ENCODE results near the gene CHEK2.
"Not testable (repeated sequence)": the region's sequence is repeated elsewhere in the genome, so short reads cannot be mapped to it uniquely, and the experiment has no call there.

Gene CHEK2

DNA sequence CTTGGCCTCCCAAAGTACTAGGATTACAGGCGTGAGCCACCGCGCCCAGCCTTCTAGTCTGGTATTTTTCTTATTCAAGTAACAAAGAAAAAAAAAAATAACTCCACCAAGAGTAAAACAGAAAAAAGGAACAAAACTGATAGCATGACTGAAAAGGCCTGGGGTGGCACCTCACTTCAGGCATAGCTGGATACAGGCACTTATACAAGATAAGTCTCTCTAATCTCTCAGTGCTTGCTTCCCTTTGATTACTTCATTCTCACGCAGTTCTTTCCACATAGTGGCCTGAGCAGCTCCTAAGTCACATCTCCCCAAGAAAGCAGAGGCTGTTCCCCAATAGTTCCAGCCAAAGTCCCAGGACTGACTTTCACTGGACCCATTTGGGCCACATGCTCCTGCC is 58.7 kb downstream of the CHEK2 start:
- not testable (repeated sequence) for DNase-seq (ENCODE audit: low spot score)

GRCh38 chr22:28680813-28681490 is 60.7 kb downstream of the CHEK2 start:
- not testable (repeated sequence) for DNase-seq (ENCODE audit: low spot score)

- DNase-seq (ENCODE audit: low spot score): peak; percentile 85
Observed at GRCh38 chr22:28679611-28680287, 61.9 kb downstream of the CHEK2 start, which contains the start of gene TTC28. Gene TTC28, minus strand, starts transcription at chr22:28679840. Its CDS starts 117 bp downstream, at chr22:28679723.

DNA sequence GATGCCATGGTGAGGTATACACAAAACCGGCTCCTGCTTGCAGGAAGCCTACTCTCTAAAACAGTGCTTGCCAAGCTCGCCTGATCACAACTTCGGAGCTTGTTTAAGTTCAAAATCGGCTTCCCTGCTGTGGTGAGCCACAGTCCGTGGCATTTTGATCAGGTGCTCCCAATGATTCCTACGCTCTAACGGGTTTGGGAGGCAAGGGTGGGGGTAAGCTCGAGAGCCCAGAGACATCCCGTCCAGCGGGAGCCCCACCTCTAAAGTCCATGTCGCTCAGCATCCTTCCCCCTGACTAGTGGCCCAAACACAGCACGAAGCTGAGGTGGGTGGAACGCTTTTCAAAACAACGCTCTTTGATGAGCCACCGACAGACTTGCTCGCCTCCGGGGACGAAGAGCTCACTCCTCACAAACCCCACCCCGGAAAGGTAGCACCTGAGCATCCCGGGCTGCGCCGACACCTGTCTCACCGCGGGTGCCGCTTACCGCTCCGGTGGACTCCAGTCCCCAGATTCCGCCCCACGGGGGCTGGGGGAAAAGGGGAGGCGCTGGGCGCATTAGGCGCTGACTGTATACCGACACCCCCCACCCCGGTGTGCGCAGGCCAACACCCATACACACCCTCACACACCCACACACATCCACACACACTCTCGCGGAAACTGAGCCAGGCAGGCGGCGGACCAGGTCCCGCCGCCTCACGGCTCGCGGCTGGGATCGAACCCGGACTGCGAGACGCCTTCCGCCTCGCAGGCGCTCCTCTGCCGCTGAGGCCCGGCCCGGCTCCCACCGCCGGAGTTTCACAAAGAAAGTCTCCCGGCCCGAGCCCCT is 62.6 kb downstream of the CHEK2 start:
- DNase-seq (ENCODE audit: low spot score): peak; percentile 24

DNA sequence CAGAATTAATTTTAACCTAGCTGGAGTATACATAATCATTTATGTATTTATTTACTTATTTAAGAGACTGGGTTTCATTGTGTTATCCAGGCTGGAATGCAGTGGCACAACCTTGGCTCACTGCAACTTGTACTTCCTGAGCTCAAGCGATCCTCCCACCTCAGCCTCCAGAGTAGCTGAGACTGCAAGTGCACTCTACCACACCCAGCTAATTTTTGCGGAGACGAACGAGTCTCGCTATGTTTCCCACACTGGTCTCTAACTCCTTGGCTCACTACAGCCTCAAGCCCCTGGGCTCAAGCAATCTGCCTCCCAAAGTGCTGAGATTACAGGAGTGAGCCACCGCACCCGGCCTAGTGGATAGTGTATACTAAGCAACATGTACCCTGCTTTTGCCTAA is 63.5 kb downstream of the CHEK2 start:
- not testable (repeated sequence) for DNase-seq (ENCODE audit: low spot score)

GRCh38 chr22:28674121-28674563 is 67.5 kb downstream of the CHEK2 start:
- DNase-seq (ENCODE audit: low spot score): peak; percentile 13

- no peak for DNase-seq (ENCODE audit: low spot score)
Observed at GRCh38 chr22:28670756-28671155, 70.9 kb downstream of the CHEK2 start.

- DNase-seq (ENCODE audit: low spot score): no peak
Observed at GRCh38 chr22:28670161-28670560, 71.5 kb downstream of the CHEK2 start.

- DNase-seq (ENCODE audit: low spot score): no peak
Observed at GRCh38 chr22:28669387-28669786, 72.2 kb downstream of the CHEK2 start.

- not testable (repeated sequence) for DNase-seq (ENCODE audit: low spot score)
Observed at GRCh38 chr22:28663569-28663942, 78.1 kb downstream of the CHEK2 start.

DNA sequence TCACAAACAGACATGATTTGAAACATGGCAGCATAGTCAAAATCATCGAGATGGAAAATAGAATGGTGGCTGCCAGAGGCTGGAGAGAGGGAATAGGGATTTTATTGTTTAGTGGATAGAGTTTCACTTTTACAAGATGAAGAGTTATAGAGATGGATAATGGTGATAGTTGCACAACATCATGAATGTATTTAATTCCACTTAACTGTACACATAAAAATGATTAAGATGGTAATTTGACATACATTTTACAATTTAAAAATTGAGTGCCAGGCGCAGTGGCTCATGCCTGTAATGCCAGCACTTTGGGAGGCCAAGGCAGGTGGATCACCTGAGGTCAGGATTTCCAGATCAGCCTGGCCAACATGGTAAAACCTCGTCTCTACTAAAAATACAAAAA is 83.2 kb downstream of the CHEK2 start:
- no peak for DNase-seq (ENCODE audit: low spot score)

DNA sequence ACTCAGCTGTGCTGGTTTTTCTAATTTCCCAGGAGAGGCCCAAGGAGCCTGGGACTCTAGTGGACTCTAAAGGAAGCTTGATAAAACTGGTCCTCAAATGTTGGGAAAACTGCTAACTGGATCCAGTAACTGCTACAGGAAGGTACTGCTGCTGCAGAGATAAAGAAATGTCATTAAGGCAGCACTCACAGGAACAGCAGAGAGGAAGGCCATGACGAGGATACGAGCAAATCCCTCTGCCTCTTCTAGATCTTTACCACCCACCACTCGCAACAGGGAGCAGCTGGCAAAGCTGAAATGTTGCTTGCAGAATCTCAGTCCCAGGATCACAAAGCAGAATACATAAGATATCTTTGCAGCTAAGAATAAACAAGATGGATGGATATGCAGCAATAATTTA is 85.4 kb downstream of the CHEK2 start:
- DNase-seq (ENCODE audit: low spot score): no peak

DNA sequence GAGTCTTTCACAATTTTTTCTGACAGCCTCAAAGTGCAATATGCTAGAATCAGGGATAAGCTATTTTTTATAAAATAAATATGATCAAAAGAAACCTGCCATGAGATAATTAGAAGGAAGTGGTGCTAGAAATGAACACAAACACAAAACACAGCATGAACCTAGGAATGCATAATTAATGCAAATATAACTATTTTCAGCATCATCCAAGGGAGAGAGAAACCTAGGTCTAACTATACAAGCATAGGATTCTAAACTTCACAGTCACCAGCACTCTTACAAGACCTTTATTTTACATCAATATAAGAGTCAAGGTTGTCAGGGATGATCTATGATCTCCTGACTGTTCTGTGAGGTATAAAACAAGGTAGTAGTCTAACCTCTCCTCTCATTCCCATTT is 91.2 kb downstream of the CHEK2 start:
- DNase-seq (ENCODE audit: low spot score): no peak

- DNase-seq (ENCODE audit: low spot score): no peak
Observed at GRCh38 chr22:28648792-28649191, 92.8 kb downstream of the CHEK2 start.

GRCh38 chr22:28647216-28647615 is 94.4 kb downstream of the CHEK2 start:
- DNase-seq (ENCODE audit: low spot score): no peak

DNA sequence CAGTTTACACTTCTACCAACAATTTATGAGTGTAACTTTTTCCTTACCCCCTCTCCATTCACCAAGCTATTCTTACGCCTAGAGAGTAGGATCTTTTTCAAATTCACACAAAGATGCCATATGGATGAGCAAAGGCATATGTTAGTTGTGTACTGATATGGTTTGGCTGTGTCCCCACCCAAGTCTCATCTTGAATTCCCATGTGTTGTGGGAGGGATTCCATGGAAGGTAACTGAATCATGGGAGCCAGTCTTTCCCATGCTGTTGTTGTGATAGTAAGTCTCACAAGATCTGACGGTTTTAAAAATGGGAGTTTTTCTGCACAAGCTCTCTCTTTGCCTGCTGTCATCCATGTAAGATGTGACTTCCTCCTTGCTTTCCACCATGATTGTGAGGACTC is 102.3 kb downstream of the CHEK2 start:
- DNase-seq (ENCODE audit: low spot score): no peak

Data from AG08396 (cell line).